Activated gamma-delta T cell treated with Interleukin-2 at 50 U/mL for 16 hours (primary cell): Measurements from ENCODE around the gene LRRFIP2.

Experiments used
- DNase-seq: peaks from one replicate; pipeline ENCODE4 v3.0.0-alpha.2; 2020

Gene LRRFIP2

GRCh38 chr3:37016903-37017302 lies 157.5 kb downstream of the LRRFIP2 start:
- DNase-seq, result no peak

- DNase-seq, result no peak
These were observed 158.7 kb downstream of the LRRFIP2 start for GRCh38 chr3:37015642-37016041.

GRCh38 chr3:37014620-37015019 lies 159.8 kb downstream of the LRRFIP2 start:
- no peak for DNase-seq
